Nephron (organoid): Measurements from ENCODE around the gene ATAD2B.

ENCODE experiments used
- H3K27ac Mint-ChIP-seq, 3 experiments: 2 replicates each; pipeline ENCODE4 v1.8.0; 2020; ENCODE audit warnings: mixed read lengths in 3 of 3, mild to moderate bottlenecking in 2 of 3, moderate library complexity in 1 of 3
- H3K27me3 Mint-ChIP-seq: 2 replicates; pipeline ENCODE4 v1.8.0; 2021; ENCODE audit warnings: low read depth, mild to moderate bottlenecking, moderate library complexity, mixed read lengths
- H3K36me3 Mint-ChIP-seq: 2 replicates; pipeline ENCODE4 v1.8.0; 2020; ENCODE audit warnings: low read depth, mixed read lengths
- H3K4me1 Mint-ChIP-seq: 2 replicates; pipeline ENCODE4 v1.8.0; 2020; ENCODE audit warnings: mixed read lengths
- H3K4me3 Mint-ChIP-seq, 3 experiments: 2 replicates each; pipeline ENCODE4 v1.8.0; 2020; ENCODE audit warnings: mild to moderate bottlenecking in 3 of 3, mixed read lengths in 3 of 3, moderate library complexity in 2 of 3
- H3K9me3 Mint-ChIP-seq: 2 replicates; pipeline ENCODE4 v1.8.0; 2020; ENCODE audit warnings: mixed read lengths
- TF ChIP-seq, protein P1 (sequence below), 3 experiments: fragments of 200-600 bp; sonication (generic); IDR thresholded peaks; one replicate each; pipeline ENCODE4 v1.5.0; 2021; ENCODE audit warnings: antibody characterized with exemption in 3 of 3; ENCODE audit not compliant: unreplicated experiment in 3 of 3

The ATAD2B gene

DNA sequence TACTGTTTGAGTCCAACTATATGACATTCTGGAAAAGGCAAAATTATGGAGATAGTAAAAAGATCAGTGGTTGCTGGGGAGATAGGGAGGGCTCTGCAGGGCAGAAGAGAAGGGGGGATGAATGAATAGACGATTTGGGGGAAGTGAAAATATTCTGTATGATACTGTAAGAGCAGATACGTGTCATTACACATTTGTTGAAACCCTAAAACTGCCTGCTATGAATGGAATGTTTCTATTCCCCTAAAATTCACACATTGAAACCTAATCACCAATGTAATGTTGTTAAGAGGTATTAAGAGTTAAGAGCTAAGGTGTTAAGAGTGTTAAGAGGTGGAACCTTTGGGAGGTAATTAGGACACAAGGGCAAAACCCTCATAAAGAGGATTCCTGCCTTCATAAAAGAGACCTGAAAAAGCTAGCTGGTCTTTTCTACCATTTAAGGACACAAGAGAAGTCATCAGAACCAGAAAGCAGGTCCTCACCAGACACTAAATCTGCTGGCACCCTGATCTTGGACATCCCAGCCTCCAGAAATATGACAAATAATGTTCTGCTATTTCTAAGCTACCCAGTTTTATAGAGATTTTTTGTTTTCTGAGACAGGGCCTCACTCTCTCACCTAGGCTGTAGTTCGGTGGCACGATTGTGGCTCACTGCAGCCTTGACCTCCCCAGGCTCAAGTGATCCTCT is 76.2 kb downstream of the ATAD2B start:
- Mint-ChIP-seq H3K4me1 (peaks cover 6% of the 10 kb centered on the region), H3K27ac (peak overlapping the region in 2 of 3 experiments; percentile 1), H3K36me3 (peaks cover 35% of the 10 kb centered on the region), H3K27me3 (no peaks in the 10 kb centered on the region), H3K9me3 (no peaks in the 10 kb centered on the region), H3K4me3 (no peak overlapping the region)
- TF ChIP-seq, protein P1, sequence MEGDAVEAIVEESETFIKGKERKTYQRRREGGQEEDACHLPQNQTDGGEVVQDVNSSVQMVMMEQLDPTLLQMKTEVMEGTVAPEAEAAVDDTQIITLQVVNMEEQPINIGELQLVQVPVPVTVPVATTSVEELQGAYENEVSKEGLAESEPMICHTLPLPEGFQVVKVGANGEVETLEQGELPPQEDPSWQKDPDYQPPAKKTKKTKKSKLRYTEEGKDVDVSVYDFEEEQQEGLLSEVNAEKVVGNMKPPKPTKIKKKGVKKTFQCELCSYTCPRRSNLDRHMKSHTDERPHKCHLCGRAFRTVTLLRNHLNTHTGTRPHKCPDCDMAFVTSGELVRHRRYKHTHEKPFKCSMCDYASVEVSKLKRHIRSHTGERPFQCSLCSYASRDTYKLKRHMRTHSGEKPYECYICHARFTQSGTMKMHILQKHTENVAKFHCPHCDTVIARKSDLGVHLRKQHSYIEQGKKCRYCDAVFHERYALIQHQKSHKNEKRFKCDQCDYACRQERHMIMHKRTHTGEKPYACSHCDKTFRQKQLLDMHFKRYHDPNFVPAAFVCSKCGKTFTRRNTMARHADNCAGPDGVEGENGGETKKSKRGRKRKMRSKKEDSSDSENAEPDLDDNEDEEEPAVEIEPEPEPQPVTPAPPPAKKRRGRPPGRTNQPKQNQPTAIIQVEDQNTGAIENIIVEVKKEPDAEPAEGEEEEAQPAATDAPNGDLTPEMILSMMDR (IDR thresholded peaks at IDR 0.05; ENCODE audit: unreplicated experiment in 3 of 3) = no peak

GRCh38 chr2:23844905-23845304 is 82.0 kb downstream of the ATAD2B start:
- TF ChIP-seq, protein P1 (IDR thresholded peaks at IDR 0.05; ENCODE audit: unreplicated experiment in 3 of 3) = no peak
- Mint-ChIP-seq H3K4me1 (no peaks in the 10 kb centered on the region), H3K27ac (no peak overlapping the region), H3K9me3 (peaks cover 27% of the 10 kb centered on the region), H3K27me3 (no peaks in the 10 kb centered on the region), H3K4me3 (no peak overlapping the region), H3K36me3 (peaks cover 56% of the 10 kb centered on the region)

- TF ChIP-seq, protein P1 (IDR thresholded peaks at IDR 0.05; ENCODE audit: unreplicated experiment in 3 of 3) = no peak
- H3K36me3 Mint-ChIP-seq = peaks cover 63% of the 10 kb centered on the region
- H3K27me3 Mint-ChIP-seq = no peaks in the 10 kb centered on the region
- H3K4me3 Mint-ChIP-seq = no peak overlapping the region
- H3K4me1 Mint-ChIP-seq = peaks cover 7% of the 10 kb centered on the region
- peak overlapping the region in 1 of 3 experiments; percentile 51 for H3K27ac Mint-ChIP-seq
- H3K9me3 Mint-ChIP-seq = peaks cover 27% of the 10 kb centered on the region
These were observed 83.6 kb downstream of the ATAD2B start for GRCh38 chr2:23843051-23843976.

- Mint-ChIP-seq H3K9me3 (peaks cover 25% of the 10 kb centered on the region), H3K27ac (no peak overlapping the region), H3K4me1 (peaks cover 14% of the 10 kb centered on the region), H3K27me3 (no peaks in the 10 kb centered on the region), H3K4me3 (no peak overlapping the region), H3K36me3 (peaks cover 72% of the 10 kb centered on the region)
- TF ChIP-seq, protein P1 (IDR thresholded peaks at IDR 0.05; ENCODE audit: unreplicated experiment in 3 of 3) = no peak
These were observed 86.9 kb downstream of the ATAD2B start for GRCh38 chr2:23839919-23840578.

GRCh38 chr2:23838996-23839395 is 87.9 kb downstream of the ATAD2B start:
- H3K4me1 Mint-ChIP-seq = peaks cover 14% of the 10 kb centered on the region
- H3K27me3 Mint-ChIP-seq = no peaks in the 10 kb centered on the region
- peak overlapping the region in 1 of 3 experiments; percentile 49 for H3K27ac Mint-ChIP-seq
- peaks cover 65% of the 10 kb centered on the region for H3K36me3 Mint-ChIP-seq
- peaks cover 15% of the 10 kb centered on the region for H3K9me3 Mint-ChIP-seq
- no peak overlapping the region for H3K4me3 Mint-ChIP-seq
- TF ChIP-seq, protein P1 (IDR thresholded peaks at IDR 0.05; ENCODE audit: unreplicated experiment in 3 of 3) = no peak
